Measurements from ENCODE around the gene KIAA1217. TPM values are rescaled to one million over a fixed set of nuclear protein-coding genes. Genes with fewer than 3 reads are reported as not detected.

Gene KIAA1217
- total RNA-seq, 2 donors from 2014 or later = 92.5 to 188 TPM

DNA sequence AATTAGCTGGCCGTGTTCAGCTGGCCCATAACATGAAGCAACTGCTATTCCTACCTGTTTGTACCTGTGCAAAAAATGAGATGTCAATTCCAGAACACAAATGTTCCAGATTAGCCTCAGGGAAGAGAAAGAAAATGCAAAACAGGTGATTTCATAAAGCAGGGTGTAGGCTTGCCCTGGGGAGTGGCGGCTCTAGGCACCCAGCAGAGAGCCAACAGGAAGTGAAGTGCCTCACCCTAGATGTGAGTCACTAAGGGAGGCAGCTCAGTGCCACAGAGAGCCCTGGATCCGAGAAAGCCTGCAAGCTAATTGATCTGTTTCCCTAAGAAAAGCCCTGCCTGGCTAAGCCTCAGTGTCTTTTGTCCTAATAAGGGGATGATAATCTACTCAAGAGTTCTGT lies 274.8 kb downstream of the KIAA1217 start:
- Histone ChIP-seq H3K9me3 (no peaks in the 10 kb centered on the region), H3K4me3 (no peak overlapping the region), H3K27ac (peak overlapping the region; percentile 50 to 72), H3K36me3 (no peaks in the 10 kb centered on the region), H3K4me1 (replicated peaks) (peaks cover 3% of the 10 kb centered on the region), H3K27me3 (replicated peaks; ENCODE audit: insufficient read depth) (no peaks in the 10 kb centered on the region)
- peak; percentile 88 for DNase-seq (ENCODE audit: low spot score)
- 37% methylated on average over 3 of the region's 3 CpGs for WGBS
- TF ChIP-seq POLR2A (IDR thresholded peaks at IDR 0.05) = no peak
- TF ChIP-seq POLR2AphosphoS5 (IDR thresholded peaks at IDR 0.05) = peak; percentile 91
- intact Hi-C loops (cut with DNase I) = no loop called here

DNA sequence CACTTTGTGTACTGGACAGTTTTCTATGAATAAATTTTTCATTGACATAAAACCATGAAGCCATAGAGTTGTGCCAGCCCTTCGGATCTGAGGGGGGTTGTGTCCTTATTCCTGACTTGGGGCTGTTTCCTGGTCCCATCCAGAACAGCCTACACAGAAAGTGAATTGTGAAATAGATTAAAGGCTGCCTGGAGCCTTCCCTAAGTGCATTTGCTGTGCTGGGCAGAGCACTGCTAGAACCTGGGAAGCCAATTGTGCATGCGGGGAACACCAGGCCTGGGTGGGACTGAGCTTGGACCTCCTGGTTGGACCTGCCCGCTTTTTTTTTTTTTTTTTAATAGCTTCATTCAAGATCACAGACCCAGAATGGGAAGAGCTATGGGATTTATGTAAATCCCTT lies 275.8 kb downstream of the KIAA1217 start:
- Histone ChIP-seq H3K4me1 (replicated peaks) (peaks cover 3% of the 10 kb centered on the region), H3K9me3 (no peaks in the 10 kb centered on the region), H3K27me3 (replicated peaks; ENCODE audit: insufficient read depth) (no peaks in the 10 kb centered on the region), H3K27ac (peak overlapping the region; percentile 52 to 72), H3K36me3 (no peaks in the 10 kb centered on the region), H3K4me3 (no peak overlapping the region)
- 60% methylated on average over 3 of the region's 3 CpGs for WGBS
- DNase-seq (ENCODE audit: low spot score) = no peak
- TF ChIP-seq POLR2AphosphoS5 (IDR thresholded peaks at IDR 0.05) (no peak), POLR2A (IDR thresholded peaks at IDR 0.05) (no peak)
- TF ChIP-seq, protein P1, sequence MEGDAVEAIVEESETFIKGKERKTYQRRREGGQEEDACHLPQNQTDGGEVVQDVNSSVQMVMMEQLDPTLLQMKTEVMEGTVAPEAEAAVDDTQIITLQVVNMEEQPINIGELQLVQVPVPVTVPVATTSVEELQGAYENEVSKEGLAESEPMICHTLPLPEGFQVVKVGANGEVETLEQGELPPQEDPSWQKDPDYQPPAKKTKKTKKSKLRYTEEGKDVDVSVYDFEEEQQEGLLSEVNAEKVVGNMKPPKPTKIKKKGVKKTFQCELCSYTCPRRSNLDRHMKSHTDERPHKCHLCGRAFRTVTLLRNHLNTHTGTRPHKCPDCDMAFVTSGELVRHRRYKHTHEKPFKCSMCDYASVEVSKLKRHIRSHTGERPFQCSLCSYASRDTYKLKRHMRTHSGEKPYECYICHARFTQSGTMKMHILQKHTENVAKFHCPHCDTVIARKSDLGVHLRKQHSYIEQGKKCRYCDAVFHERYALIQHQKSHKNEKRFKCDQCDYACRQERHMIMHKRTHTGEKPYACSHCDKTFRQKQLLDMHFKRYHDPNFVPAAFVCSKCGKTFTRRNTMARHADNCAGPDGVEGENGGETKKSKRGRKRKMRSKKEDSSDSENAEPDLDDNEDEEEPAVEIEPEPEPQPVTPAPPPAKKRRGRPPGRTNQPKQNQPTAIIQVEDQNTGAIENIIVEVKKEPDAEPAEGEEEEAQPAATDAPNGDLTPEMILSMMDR (IDR thresholded peaks at IDR 0.05) = no peak
- intact Hi-C loops (cut with DNase I) = no loop called here

DNA sequence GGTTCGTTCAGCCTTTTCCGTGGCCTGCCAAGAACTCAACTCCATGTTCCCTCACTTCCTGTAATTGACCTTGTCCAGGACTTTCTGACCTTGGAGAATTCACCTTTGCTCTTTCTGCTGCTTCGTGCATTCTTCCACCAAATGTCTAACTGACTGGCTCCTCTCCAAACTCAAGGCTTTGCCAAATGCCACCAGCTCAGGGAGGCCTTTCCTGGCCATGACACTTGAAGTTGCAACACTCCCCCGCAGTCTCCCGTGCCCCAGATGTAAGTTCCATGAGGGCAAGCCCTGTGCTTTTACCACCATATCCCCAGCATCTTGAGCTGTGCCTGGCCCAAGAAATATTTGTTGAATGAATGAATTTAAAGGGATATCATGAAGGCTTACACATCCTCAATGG lies 276.4 kb downstream of the KIAA1217 start:
- no peak for DNase-seq (ENCODE audit: low spot score)
- Histone ChIP-seq H3K9me3 (no peaks in the 10 kb centered on the region), H3K27me3 (replicated peaks; ENCODE audit: insufficient read depth) (no peaks in the 10 kb centered on the region), H3K36me3 (no peaks in the 10 kb centered on the region), H3K4me3 (no peak overlapping the region), H3K4me1 (replicated peaks) (peaks cover 3% of the 10 kb centered on the region), H3K27ac (peak overlapping the region; percentile 52 to 72)
- intact Hi-C loops (cut with DNase I) = no loop called here
- TF ChIP-seq, protein P1 (IDR thresholded peaks at IDR 0.05) = no peak
- TF ChIP-seq POLR2AphosphoS5 (IDR thresholded peaks at IDR 0.05) (no peak), POLR2A (IDR thresholded peaks at IDR 0.05) (no peak)
- 85% methylated on average over 5 of the region's 5 CpGs for WGBS

DNA sequence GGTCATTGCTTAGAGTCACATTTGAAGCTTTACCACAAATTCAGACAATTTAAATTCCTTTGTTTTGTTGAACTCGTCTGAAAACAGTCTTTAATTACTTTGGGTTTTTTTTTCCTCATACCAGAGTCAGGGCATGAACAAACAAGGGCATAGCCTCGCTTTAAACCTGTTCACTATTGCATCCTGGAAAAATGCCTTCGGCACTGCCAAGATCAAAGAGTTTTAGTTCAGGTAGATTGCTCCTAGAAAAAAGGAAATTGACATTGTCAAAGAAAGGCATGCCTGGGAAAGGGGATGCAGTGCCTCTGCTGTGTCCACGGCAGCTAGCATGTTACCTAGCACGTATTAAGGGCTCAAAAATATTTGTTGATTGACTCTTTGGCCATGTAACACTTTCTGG lies 279.7 kb downstream of the KIAA1217 start:
- Histone ChIP-seq H3K27ac (peak overlapping the region; percentile 72 to 79), H3K4me3 (no peak overlapping the region), H3K36me3 (no peaks in the 10 kb centered on the region), H3K9me3 (no peaks in the 10 kb centered on the region), H3K4me1 (replicated peaks) (peaks cover 3% of the 10 kb centered on the region), H3K27me3 (replicated peaks; ENCODE audit: insufficient read depth) (no peaks in the 10 kb centered on the region)
- peak; percentile 70 for DNase-seq (ENCODE audit: low spot score)
- intact Hi-C loops (cut with DNase I) = no loop called here
- WGBS = 38% methylated on average over 5 of the region's 5 CpGs
- TF ChIP-seq POLR2AphosphoS5 (IDR thresholded peaks at IDR 0.05) = peak; percentile 79
- TF ChIP-seq, protein P1 (IDR thresholded peaks at IDR 0.05) = no peak
- TF ChIP-seq POLR2A (IDR thresholded peaks at IDR 0.05) = no peak

DNA sequence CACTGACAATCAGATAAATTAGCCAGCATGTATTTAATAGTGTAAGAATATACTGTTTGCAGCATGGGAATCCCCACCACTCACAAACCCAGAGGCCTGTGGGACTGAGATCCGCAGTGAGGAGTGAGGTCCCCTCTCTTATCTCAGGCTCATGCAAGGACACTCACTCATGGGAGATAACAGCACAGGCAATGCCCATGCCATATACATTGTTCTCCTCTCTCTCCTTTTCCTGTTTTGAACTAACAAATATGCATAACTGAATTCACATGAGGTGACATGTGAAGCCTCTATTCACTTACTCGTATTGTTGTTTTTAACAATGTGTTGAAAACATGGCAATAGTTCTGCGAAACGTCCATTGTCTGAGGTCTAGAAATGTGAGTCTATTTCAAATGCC lies 284.2 kb downstream of the KIAA1217 start:
- WGBS = 56% methylated on average over 4 of the region's 4 CpGs
- intact Hi-C loops (cut with DNase I) = no loop called here
- H3K36me3 ChIP-seq = no peaks in the 10 kb centered on the region
- H3K4me3 ChIP-seq = no peak overlapping the region
- DNase-seq (ENCODE audit: low spot score) = no peak
- H3K27ac ChIP-seq = peak overlapping the region; percentile 79 to 80
- no peaks in the 10 kb centered on the region for H3K27me3 ChIP-seq (replicated peaks; ENCODE audit: insufficient read depth)
- TF ChIP-seq, protein P1 (IDR thresholded peaks at IDR 0.05) = no peak
- TF ChIP-seq POLR2A (IDR thresholded peaks at IDR 0.05) = no peak
- no peak for TF ChIP-seq POLR2AphosphoS5 (IDR thresholded peaks at IDR 0.05)
- H3K9me3 ChIP-seq = no peaks in the 10 kb centered on the region
- peaks cover 8% of the 10 kb centered on the region for H3K4me1 ChIP-seq (replicated peaks)

All from prostate gland (tissue), 2 donors.